Measurements from ENCODE around the gene NOD1.

Gene NOD1

DNA sequence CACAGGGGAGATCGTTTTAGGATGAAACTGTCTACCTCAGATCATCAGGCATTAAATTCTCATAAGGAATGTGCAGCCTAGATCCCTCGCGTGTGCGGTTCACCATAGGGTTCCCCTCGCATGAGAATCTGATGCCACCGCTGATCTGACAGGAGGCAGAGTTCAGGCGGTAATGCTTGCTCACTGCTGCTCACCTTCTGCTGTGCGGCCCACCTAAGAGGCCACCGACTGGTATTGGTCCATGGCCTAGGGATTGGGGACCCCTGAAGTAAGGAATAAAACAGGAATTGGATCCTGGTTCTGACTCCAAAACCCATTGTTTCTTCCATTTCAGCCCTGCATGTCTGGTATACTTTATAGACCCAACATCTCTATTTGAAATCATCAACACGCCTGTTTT lies 4.1 kb downstream of the NOD1 start:
- no peak overlapping the region for H3K27ac ChIP-seq (ENCODE audit: low read depth, low read length)
- no peaks in the 10 kb centered on the region for H3K9me3 ChIP-seq (ENCODE audit: low read length)
- no peak overlapping the region for H3K4me3 ChIP-seq (ENCODE audit: low read depth in 1 of 2, low read length in 2 of 2)
- no peaks in the 10 kb centered on the region for H3K27me3 ChIP-seq (ENCODE audit: control insufficient read depth in 1 of 2, insufficient read depth in 2 of 2, low read length in 2 of 2)
- no peak overlapping the region for H3K9ac ChIP-seq (ENCODE audit: low read length)
- no peaks in the 10 kb centered on the region for H3K36me3 ChIP-seq (ENCODE audit: insufficient read depth, low read length)
- H3K4me1 ChIP-seq (ENCODE audit: insufficient read depth, low read length): peaks cover 58% of the 10 kb centered on the region

DNA sequence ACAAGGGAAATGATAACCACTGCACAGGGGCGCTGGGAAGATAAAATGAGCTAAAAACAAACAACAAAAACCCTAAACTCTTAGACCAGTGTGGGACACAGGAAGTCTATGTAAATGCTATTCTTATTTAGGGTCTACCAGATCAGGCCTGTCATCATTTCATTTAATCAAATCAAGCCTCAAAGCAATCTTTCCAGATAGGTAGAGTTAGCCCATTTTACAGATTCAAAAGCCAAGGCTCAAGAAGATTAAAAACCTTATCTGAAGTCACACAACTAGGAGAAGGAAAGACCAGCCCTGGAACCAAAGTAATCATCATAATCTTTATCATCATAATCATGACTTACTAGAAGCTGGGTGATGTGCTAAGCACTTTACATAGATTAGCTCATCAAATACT lies 4.7 kb downstream of the NOD1 start:
- H3K9ac ChIP-seq (ENCODE audit: low read length): no peak overlapping the region
- H3K36me3 ChIP-seq (ENCODE audit: insufficient read depth, low read length): no peaks in the 10 kb centered on the region
- no peaks in the 10 kb centered on the region for H3K27me3 ChIP-seq (ENCODE audit: control insufficient read depth in 1 of 2, insufficient read depth in 2 of 2, low read length in 2 of 2)
- no peaks in the 10 kb centered on the region for H3K9me3 ChIP-seq (ENCODE audit: low read length)
- no peak overlapping the region for H3K27ac ChIP-seq (ENCODE audit: low read depth, low read length)
- peaks cover 60% of the 10 kb centered on the region for H3K4me1 ChIP-seq (ENCODE audit: insufficient read depth, low read length)
- H3K4me3 ChIP-seq (ENCODE audit: low read depth in 1 of 2, low read length in 2 of 2): no peak overlapping the region

DNA sequence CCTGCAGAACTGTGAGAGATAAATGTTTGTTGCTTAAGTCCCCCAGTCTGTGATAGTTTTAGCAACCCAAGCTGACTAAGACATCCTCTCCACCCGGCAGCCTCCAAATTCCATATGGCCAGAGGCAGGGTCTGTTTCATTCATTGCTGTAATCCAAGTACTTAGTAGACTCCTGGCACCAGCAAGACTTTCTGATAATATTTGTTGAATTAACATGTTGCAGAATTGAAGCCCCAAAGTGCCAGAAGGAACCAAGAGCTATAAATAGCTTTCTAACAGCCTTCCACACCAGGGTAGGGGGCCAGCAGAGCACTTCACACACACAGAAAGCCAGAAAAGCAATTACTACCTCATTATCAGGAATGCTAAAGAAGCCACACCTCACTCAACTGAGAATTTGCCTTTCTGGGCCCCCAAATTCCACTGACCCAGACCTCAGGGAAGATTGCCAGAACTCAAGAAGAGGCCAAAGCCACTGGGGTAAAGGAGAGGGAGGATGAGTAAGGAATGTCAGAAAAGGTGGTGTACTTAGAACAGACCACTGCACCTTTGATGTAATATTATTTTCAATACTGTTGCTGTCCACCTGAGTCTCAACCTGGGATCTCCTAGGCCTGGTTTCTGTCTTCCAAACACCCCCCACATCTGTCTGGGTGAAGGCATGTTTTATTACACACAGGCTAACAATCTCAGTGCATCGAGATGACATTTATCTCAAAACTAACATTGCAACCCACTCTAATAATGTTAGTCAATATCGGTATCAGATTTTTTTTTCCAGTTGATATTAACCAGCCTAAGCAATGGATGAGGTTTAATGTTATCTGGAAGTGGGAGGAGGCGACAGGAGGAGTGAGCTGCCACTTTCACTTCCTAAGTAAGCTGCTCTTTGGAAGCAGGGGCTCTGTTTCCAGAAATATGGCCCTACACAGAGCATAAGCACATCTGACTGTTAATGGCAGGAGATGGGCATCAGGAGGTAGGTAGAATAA lies 5.5 kb downstream of the NOD1 start:
- Histone ChIP-seq H3K9ac (ENCODE audit: low read length) (no peak overlapping the region), H3K4me3 (ENCODE audit: low read depth in 1 of 2, low read length in 2 of 2) (no peak overlapping the region), H3K9me3 (ENCODE audit: low read length) (no peaks in the 10 kb centered on the region), H3K27me3 (ENCODE audit: control insufficient read depth in 1 of 2, insufficient read depth in 2 of 2, low read length in 2 of 2) (no peaks in the 10 kb centered on the region), H3K27ac (ENCODE audit: low read depth, low read length) (no peak overlapping the region), H3K4me1 (ENCODE audit: insufficient read depth, low read length) (peaks cover 66% of the 10 kb centered on the region), H3K36me3 (ENCODE audit: insufficient read depth, low read length) (no peaks in the 10 kb centered on the region)

DNA sequence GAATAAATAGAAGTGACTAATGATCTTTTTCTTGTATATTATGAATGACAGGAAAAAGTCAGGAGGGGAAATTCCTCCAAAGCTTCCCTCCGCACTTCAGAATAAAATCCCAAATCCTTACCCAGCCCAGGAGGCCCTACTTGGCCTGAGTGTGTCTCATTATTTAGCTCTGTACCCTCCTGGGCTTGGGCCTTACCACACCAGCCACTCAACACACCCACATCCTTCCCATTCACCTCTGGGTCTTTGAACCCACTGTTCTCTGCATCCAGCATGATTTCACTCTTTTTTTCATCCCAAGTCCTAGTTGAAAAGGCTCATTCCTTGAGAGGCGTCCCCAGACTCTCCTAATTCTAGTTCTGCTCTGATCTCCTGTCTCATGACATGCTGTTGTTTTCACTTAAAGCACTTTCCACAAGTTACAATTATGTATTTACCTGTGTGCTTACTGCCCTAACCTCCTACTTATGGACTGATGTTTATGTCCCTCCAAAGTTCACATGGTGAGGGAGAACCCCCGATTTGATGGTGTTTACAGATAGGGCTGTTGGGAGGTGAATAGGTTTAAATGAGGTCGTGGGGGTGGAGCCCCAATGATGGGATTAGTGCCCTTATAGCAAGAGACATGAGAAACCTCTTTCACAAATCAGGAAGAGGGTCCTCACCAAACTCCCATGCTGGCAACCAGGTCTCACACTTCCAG lies 6.4 kb downstream of the NOD1 start:
- Histone ChIP-seq H3K9ac (ENCODE audit: low read length) (no peak overlapping the region), H3K27ac (ENCODE audit: low read depth, low read length) (no peak overlapping the region), H3K4me3 (ENCODE audit: low read depth in 1 of 2, low read length in 2 of 2) (no peak overlapping the region), H3K36me3 (ENCODE audit: insufficient read depth, low read length) (no peaks in the 10 kb centered on the region), H3K4me1 (ENCODE audit: insufficient read depth, low read length) (peaks cover 65% of the 10 kb centered on the region), H3K27me3 (ENCODE audit: control insufficient read depth in 1 of 2, insufficient read depth in 2 of 2, low read length in 2 of 2) (no peaks in the 10 kb centered on the region), H3K9me3 (ENCODE audit: low read length) (no peaks in the 10 kb centered on the region)

DNA sequence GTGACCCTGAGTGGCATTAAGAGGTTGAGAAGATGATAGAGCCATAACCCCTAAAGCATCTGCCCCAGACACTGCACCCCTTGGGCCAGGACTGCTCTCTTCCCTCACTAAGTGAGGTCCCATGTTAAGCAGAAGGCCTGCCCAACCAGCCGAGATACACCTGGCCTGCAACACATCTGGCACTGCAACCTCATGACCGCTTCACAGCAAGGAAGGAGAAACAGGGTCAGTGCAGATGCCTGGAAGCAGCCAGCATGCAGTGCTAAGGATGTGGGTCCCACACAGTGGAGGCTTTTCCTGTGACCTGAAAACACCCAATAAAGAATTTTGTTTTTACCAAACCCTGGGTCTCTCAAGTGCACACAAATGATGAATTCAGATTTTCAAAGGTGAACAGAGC lies 7.4 kb downstream of the NOD1 start:
- no peaks in the 10 kb centered on the region for H3K27me3 ChIP-seq (ENCODE audit: control insufficient read depth in 1 of 2, insufficient read depth in 2 of 2, low read length in 2 of 2)
- no peak overlapping the region for H3K4me3 ChIP-seq (ENCODE audit: low read depth in 1 of 2, low read length in 2 of 2)
- peak overlapping the region; percentile 2 for H3K27ac ChIP-seq (ENCODE audit: low read depth, low read length)
- H3K9me3 ChIP-seq (ENCODE audit: low read length): no peaks in the 10 kb centered on the region
- H3K9ac ChIP-seq (ENCODE audit: low read length): no peak overlapping the region
- no peaks in the 10 kb centered on the region for H3K36me3 ChIP-seq (ENCODE audit: insufficient read depth, low read length)
- peaks cover 56% of the 10 kb centered on the region for H3K4me1 ChIP-seq (ENCODE audit: insufficient read depth, low read length)

DNA sequence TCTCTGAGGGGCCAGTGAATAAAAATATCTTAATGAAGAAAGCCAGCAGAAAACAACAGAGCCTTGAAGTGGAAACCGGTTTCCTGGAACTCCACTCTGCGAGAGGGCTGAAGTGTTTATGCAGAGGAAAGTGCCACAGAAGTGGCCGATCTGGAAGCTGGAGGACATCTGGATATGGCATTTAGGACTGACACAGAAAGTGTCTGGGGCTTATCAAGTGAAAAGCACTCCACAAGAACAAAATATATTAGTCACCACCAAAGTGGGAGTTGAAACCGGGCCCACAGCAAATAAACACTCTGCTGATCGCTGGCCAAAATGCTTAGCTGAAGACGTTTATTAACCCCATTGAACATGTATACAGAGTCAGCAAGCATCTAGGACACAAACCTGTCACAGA lies 7.8 kb downstream of the NOD1 start:
- Histone ChIP-seq H3K4me1 (ENCODE audit: insufficient read depth, low read length) (peaks cover 58% of the 10 kb centered on the region), H3K27ac (ENCODE audit: low read depth, low read length) (peak overlapping the region; percentile 64), H3K36me3 (ENCODE audit: insufficient read depth, low read length) (no peaks in the 10 kb centered on the region), H3K9me3 (ENCODE audit: low read length) (no peaks in the 10 kb centered on the region), H3K27me3 (ENCODE audit: control insufficient read depth in 1 of 2, insufficient read depth in 2 of 2, low read length in 2 of 2) (no peaks in the 10 kb centered on the region), H3K4me3 (ENCODE audit: low read depth in 1 of 2, low read length in 2 of 2) (peak overlapping the region in 1 of 2 donors; percentile 10), H3K9ac (ENCODE audit: low read length) (no peak overlapping the region)

DNA sequence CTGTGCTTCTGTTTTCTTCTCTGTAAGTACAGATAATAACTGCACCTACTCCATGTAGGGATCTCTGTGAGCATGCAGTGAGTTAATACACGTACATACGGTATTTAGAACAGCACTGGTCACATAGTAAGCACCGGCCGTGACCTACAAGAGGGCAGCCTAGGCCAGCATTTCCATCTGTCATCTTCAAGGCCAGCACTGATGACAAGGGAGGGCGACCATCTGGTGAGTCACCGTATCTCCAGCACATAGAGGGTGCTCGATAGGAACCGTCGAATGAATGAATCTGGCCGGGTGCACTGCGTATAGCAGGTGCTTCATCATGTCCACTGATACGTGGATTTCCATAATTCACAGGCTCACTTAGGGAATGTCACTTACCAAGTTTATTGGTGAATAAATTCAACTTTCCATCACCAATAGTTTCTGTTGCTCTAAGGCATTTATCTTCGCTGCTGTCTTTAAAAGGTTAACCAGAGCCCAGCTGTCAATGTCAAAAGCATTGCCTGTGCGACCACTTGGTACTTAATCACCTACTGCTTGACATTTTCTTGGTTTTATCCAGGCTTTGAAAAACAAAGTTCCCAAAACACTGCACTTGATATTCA lies 8.3 kb downstream of the NOD1 start:
- peaks cover 63% of the 10 kb centered on the region for H3K4me1 ChIP-seq (ENCODE audit: insufficient read depth, low read length)

DNA sequence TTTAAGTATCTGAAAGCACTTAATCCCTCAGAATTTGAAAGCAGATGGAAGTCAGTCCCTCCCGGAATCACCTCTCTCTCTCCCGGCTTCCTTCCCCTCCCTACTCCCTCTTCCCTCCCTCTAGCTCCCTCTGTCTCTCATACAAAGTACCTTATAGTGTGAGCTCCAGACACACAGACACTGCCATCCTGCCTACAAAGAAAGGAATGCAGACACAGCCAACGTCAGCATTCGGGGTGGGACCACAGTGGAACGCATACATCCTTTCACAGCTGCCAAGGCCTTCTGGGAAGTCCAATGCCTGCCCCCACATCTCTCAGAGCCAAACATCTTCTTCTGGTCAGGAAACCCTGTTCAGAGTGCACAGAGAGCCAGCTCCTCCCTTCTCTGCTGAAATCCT lies 9.3 kb downstream of the NOD1 start:
- Histone ChIP-seq H3K9me3 (ENCODE audit: low read length) (no peaks in the 10 kb centered on the region), H3K36me3 (ENCODE audit: insufficient read depth, low read length) (no peaks in the 10 kb centered on the region), H3K4me1 (ENCODE audit: insufficient read depth, low read length) (peaks cover 62% of the 10 kb centered on the region), H3K9ac (ENCODE audit: low read length) (peak overlapping the region; percentile 17), H3K27me3 (ENCODE audit: control insufficient read depth in 1 of 2, insufficient read depth in 2 of 2, low read length in 2 of 2) (no peaks in the 10 kb centered on the region), H3K4me3 (ENCODE audit: low read depth in 1 of 2, low read length in 2 of 2) (peak overlapping the region in 1 of 2 donors; percentile 10), H3K27ac (ENCODE audit: low read depth, low read length) (peak overlapping the region; percentile 64)

More for the DNA sequence above, 8.3 kb downstream of the NOD1 start:
- peak overlapping the region; percentile 64 for H3K27ac ChIP-seq (ENCODE audit: low read depth, low read length)
- no peaks in the 10 kb centered on the region for H3K27me3 ChIP-seq (ENCODE audit: control insufficient read depth in 1 of 2, insufficient read depth in 2 of 2, low read length in 2 of 2)
- H3K36me3 ChIP-seq (ENCODE audit: insufficient read depth, low read length): no peaks in the 10 kb centered on the region
- peak overlapping the region; percentile 2 to 10 for H3K4me3 ChIP-seq (ENCODE audit: low read depth in 1 of 2, low read length in 2 of 2)
- H3K9me3 ChIP-seq (ENCODE audit: low read length): no peaks in the 10 kb centered on the region
- no peak overlapping the region for H3K9ac ChIP-seq (ENCODE audit: low read length)

DNA sequence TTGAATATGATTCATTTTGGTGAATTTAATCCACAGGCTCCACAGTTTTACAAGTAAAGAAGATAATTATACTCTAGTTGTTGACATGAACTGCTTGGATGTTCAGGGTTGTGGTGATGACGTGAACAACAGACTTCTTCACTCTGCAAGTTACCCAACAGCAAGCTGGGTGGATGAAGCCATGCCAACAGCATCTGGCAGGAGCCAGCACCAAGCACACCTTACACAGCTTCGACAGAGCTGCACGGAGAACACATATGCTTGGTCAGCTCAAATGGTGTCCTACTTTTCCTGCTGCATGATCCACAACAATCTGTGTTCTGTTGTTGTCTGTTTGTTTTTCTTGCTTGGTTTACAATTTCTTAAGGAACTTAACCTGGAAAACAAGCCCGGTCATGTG lies 9.8 kb downstream of the NOD1 start:
- peaks cover 62% of the 10 kb centered on the region for H3K4me1 ChIP-seq (ENCODE audit: insufficient read depth, low read length)
- H3K27ac ChIP-seq (ENCODE audit: low read depth, low read length): peak overlapping the region; percentile 37
- peak overlapping the region in 1 of 2 donors; percentile 10 for H3K4me3 ChIP-seq (ENCODE audit: low read depth in 1 of 2, low read length in 2 of 2)
- H3K27me3 ChIP-seq (ENCODE audit: control insufficient read depth in 1 of 2, insufficient read depth in 2 of 2, low read length in 2 of 2): no peaks in the 10 kb centered on the region
- H3K9me3 ChIP-seq (ENCODE audit: low read length): no peaks in the 10 kb centered on the region
- peak overlapping the region; percentile 17 for H3K9ac ChIP-seq (ENCODE audit: low read length)
- H3K36me3 ChIP-seq (ENCODE audit: insufficient read depth, low read length): no peaks in the 10 kb centered on the region

DNA sequence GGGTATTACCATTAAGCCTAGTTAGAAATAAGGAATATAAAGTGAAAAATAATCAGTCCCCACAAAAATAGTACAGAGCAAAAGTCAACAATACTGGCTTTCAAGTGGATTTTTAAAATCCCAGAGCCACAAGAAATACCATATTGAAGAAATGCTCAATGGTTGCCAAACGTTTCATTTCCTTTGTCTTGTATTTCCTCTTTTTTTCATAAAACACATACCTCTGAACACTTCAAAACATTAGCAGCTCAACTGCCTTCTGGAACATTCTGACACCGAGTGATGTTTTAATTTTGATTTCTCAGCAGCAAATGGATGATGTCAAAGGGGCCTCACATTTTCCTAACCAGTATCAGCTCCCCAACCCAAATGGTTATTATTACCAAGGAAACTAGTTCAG lies 10.5 kb downstream of the NOD1 start:
- no peaks in the 10 kb centered on the region for H3K27me3 ChIP-seq (ENCODE audit: control insufficient read depth in 1 of 2, insufficient read depth in 2 of 2, low read length in 2 of 2)
- peaks cover 59% of the 10 kb centered on the region for H3K4me1 ChIP-seq (ENCODE audit: insufficient read depth, low read length)
- H3K9ac ChIP-seq (ENCODE audit: low read length): no peak overlapping the region
- H3K4me3 ChIP-seq (ENCODE audit: low read depth in 1 of 2, low read length in 2 of 2): no peak overlapping the region
- H3K9me3 ChIP-seq (ENCODE audit: low read length): no peaks in the 10 kb centered on the region
- no peaks in the 10 kb centered on the region for H3K36me3 ChIP-seq (ENCODE audit: insufficient read depth, low read length)
- H3K27ac ChIP-seq (ENCODE audit: low read depth, low read length): peak overlapping the region; percentile 37

DNA sequence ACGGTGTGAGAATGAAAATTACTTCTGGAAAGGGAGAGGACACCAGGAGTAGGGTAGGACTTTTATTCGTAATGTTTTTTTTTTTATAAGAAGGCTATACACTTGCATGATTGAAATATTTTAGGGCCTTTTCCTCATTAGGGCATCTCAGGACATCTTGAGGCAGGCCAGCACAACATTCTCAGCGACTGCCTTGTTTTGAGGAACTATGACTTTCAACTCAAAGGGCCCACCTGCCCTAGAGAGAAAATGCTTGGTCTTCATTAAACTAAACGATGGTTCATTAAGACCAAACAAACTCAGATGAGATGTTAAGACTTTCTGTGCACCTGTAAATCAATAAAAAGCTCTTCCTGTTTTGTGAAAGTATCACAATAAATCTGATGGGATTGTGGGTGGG lies 11.3 kb downstream of the NOD1 start:
- Histone ChIP-seq H3K27ac (ENCODE audit: low read depth, low read length) (no peak overlapping the region), H3K9me3 (ENCODE audit: low read length) (no peaks in the 10 kb centered on the region), H3K4me1 (ENCODE audit: insufficient read depth, low read length) (peaks cover 55% of the 10 kb centered on the region)

More for the DNA sequence above, 11.3 kb downstream of the NOD1 start:
- no peak overlapping the region for H3K9ac ChIP-seq (ENCODE audit: low read length)
- no peaks in the 10 kb centered on the region for H3K36me3 ChIP-seq (ENCODE audit: insufficient read depth, low read length)
- H3K4me3 ChIP-seq (ENCODE audit: low read depth in 1 of 2, low read length in 2 of 2): no peak overlapping the region
- H3K27me3 ChIP-seq (ENCODE audit: control insufficient read depth in 1 of 2, insufficient read depth in 2 of 2, low read length in 2 of 2): no peaks in the 10 kb centered on the region

All from muscle layer of colon (tissue), 2 donors.